Measurements from ENCODE around the gene UBE2R2. TPM values are rescaled to one million over a fixed set of nuclear protein-coding genes. Genes with fewer than 3 reads are reported as not detected.

The UBE2R2 gene
- total and polyA plus RNA-seq, 10 of the 15 experiments (the other 5 are each of a cell fraction or from before 2014, with no cell fraction given), result 7.2 to 32.8 (median 17.2) TPM

GRCh38 chr9:33797837-33798236, 19.1 kb upstream of the UBE2R2 start:
- Histone ChIP-seq H3K4me1 (ENCODE audit: control insufficient read depth, insufficient read depth, low read length) (no peaks in the 10 kb centered on the region), H4K20me1 (ENCODE audit: control insufficient read depth, insufficient read depth) (no peaks in the 10 kb centered on the region), H3K36me3 (ENCODE audit: control insufficient read depth in 2 of 2, insufficient read depth in 2 of 2, low read length in 1 of 2) (no peaks in the 10 kb centered on the region), H3K9ac (ENCODE audit: control insufficient read depth, insufficient read depth, low read length) (no peak overlapping the region), H3K79me2 (ENCODE audit: control insufficient read depth, insufficient read depth, low read length) (no peaks in the 10 kb centered on the region), H3K27me3 (replicated peaks in 1 of 2; ENCODE audit: control insufficient read depth in 2 of 2, insufficient read depth in 2 of 2, low read length in 1 of 2) (peaks cover 3 to 6% of the 10 kb centered on the region in 2 experiments; a peak in 2 of 4 replicates), H3K4me3 (no peak overlapping the region), H2AFZ (ENCODE audit: control insufficient read depth, low read depth, low read length) (no peak overlapping the region), H3K4me2 (ENCODE audit: control insufficient read depth, insufficient read depth) (no peak overlapping the region), H3K9me3 (replicated peaks; ENCODE audit: control insufficient read depth, insufficient read depth, low read length) (no peaks in the 10 kb centered on the region; the same call in 2 of the 3 replicates), H3K27ac (ENCODE audit: control insufficient read depth, insufficient read depth) (no peak overlapping the region)
- DNase-seq (ENCODE audit: low read depth, low spot score), result no peak
- no TSS peak for BruUV-seq (replicated peaks)
- 32% methylated on average over 8 of the region's 8 CpGs for WGBS (ENCODE audit: insufficient coverage, insufficient replicate concordance, low lambda C conversion rate, missing lambda C conversion rate)
- TF ChIP-seq TCF3 (IDR thresholded peaks at IDR 0.05; ENCODE audit: borderline replicate concordance, insufficient read depth, low read depth, low read length) (no peak), E4F1 (IDR thresholded peaks at IDR 0.05; ENCODE audit: borderline replicate concordance, partially characterized antibody) (no peak), CHD4 (IDR thresholded peaks at IDR 0.05) (no peak)
- in situ Hi-C loops (cut with MboI) (no loop called here), intact Hi-C loops (cut with micrococcal nuclease; ENCODE audit: unreplicated experiment) (no loop called here)
- ChIA-PET RAD21 (ENCODE audit: unreplicated experiment) (no interaction called here), SMC1A (ENCODE audit: uncharacterized antibody, unreplicated experiment) (no interaction called here), POLR2A (no interaction called here), CTCF (no interaction called here)
- no peak for FAIRE-seq
- no peak for ATAC-seq

GRCh38 chr9:33798545-33798944, 18.4 kb upstream of the UBE2R2 start:
- Histone ChIP-seq H3K9ac (ENCODE audit: control insufficient read depth, insufficient read depth, low read length) (no peak overlapping the region), H3K4me1 (ENCODE audit: control insufficient read depth, insufficient read depth, low read length) (no peaks in the 10 kb centered on the region), H3K27me3 (replicated peaks in 1 of 2; ENCODE audit: control insufficient read depth in 2 of 2, insufficient read depth in 2 of 2, low read length in 1 of 2) (peaks cover 3 to 6% of the 10 kb centered on the region in 2 experiments; a peak in 2 of 4 replicates), H2AFZ (ENCODE audit: control insufficient read depth, low read depth, low read length) (no peak overlapping the region), H3K4me3 (no peak overlapping the region), H4K20me1 (ENCODE audit: control insufficient read depth, insufficient read depth) (no peaks in the 10 kb centered on the region), H3K79me2 (ENCODE audit: control insufficient read depth, insufficient read depth, low read length) (no peaks in the 10 kb centered on the region), H3K36me3 (ENCODE audit: control insufficient read depth in 2 of 2, insufficient read depth in 2 of 2, low read length in 1 of 2) (no peaks in the 10 kb centered on the region), H3K27ac (ENCODE audit: control insufficient read depth, insufficient read depth) (no peak overlapping the region), H3K9me3 (replicated peaks; ENCODE audit: control insufficient read depth, insufficient read depth, low read length) (no peaks in the 10 kb centered on the region; the same call in 2 of the 3 replicates), H3K4me2 (ENCODE audit: control insufficient read depth, insufficient read depth) (no peak overlapping the region)
- intact Hi-C loops (cut with micrococcal nuclease; ENCODE audit: unreplicated experiment), result no loop called here
- BruUV-seq (replicated peaks), result no TSS peak
- CTCF ChIA-PET, result interaction anchor here (1.0 kb wide), 1 partner anchor 20 kb away, joined by 3 read pairs; no protein-coding TSS in a partner anchor
- RAD21 ChIA-PET (ENCODE audit: unreplicated experiment), result no interaction called here
- 26% methylated on average over 10 of the region's 10 CpGs for WGBS (ENCODE audit: insufficient coverage, insufficient replicate concordance, low lambda C conversion rate, missing lambda C conversion rate)
- POLR2A ChIA-PET, result no interaction called here
- SMC1A ChIA-PET (ENCODE audit: uncharacterized antibody, unreplicated experiment), result no interaction called here
- FAIRE-seq (no peak), DNase-seq (ENCODE audit: low read depth, low spot score) (no peak), ATAC-seq (no peak)
- in situ Hi-C loops (cut with MboI), result no loop called here
- TF ChIP-seq CHD2 (IDR thresholded peaks at IDR 0.05; ENCODE audit: borderline replicate concordance, low read depth, low read length), result no peak
- TF ChIP-seq RBBP5 (conservative IDR thresholded peaks at IDR 0.05), result no peak
- no peak for TF ChIP-seq RELB (IDR thresholded peaks at IDR 0.05; ENCODE audit: low read depth)
- no peak for TF ChIP-seq MYC (IDR thresholded peaks at IDR 0.05; ENCODE audit: insufficient read depth, insufficient read length, insufficient replicate concordance, low read length, severe bottlenecking)
- TF ChIP-seq PBX3 (IDR thresholded peaks at IDR 0.05; ENCODE audit: insufficient replicate concordance, low read depth, low read length), result no peak
- no peak for TF ChIP-seq JUNB (IDR thresholded peaks at IDR 0.05)
- TF ChIP-seq STAT1 (conservative IDR thresholded peaks at IDR 0.05), result no peak
- no peak for TF ChIP-seq SIX5 (IDR thresholded peaks at IDR 0.05; ENCODE audit: low read depth, low read length, severe bottlenecking)

Measured in GM12878 (cell line).